GM19397 (cell line): ENCODE measurements around the gene MAP3K14.
"Not testable (repeated sequence)": the region's sequence is repeated elsewhere in the genome, so short reads cannot be mapped to it uniquely, and the experiment has no call there.

ENCODE experiments used
- ATAC-seq: cut with Tn5 transposase; IDR thresholded peaks from one replicate; pipeline ENCODE4 v1.9.1; 2021; ENCODE audit warnings: mild to moderate bottlenecking, moderate library complexity; ENCODE audit not compliant: unreplicated experiment

MAP3K14 gene

GRCh38 chr17:45302220-45302619, 14.6 kb downstream of the MAP3K14 start:
- not testable (repeated sequence) for ATAC-seq

- ATAC-seq = no peak
These were observed 15.1 kb downstream of the MAP3K14 start for GRCh38 chr17:45301674-45302073.

GRCh38 chr17:45300060-45300751, 16.6 kb downstream of the MAP3K14 start:
- ATAC-seq = no peak

DNA sequence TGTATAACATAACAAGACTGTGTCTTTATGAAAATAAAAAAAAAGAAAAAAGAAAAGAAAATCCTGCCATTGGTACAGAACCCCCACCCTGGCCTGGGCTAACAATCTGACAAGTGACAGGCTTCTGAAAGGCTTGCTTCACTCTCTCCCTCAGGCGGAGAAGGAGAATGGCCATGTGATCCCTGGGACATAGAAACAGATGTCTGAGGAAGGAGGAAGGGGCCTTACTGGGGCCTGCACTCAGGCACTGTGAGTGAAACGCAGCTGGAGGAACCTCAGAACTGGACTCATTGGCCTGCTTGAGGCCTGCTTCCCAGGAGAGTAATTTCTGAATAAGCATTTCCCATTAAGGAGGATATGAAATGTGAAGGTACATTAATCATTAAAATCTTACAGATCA, 17.5 kb downstream of the MAP3K14 start:
- ATAC-seq = no peak

DNA sequence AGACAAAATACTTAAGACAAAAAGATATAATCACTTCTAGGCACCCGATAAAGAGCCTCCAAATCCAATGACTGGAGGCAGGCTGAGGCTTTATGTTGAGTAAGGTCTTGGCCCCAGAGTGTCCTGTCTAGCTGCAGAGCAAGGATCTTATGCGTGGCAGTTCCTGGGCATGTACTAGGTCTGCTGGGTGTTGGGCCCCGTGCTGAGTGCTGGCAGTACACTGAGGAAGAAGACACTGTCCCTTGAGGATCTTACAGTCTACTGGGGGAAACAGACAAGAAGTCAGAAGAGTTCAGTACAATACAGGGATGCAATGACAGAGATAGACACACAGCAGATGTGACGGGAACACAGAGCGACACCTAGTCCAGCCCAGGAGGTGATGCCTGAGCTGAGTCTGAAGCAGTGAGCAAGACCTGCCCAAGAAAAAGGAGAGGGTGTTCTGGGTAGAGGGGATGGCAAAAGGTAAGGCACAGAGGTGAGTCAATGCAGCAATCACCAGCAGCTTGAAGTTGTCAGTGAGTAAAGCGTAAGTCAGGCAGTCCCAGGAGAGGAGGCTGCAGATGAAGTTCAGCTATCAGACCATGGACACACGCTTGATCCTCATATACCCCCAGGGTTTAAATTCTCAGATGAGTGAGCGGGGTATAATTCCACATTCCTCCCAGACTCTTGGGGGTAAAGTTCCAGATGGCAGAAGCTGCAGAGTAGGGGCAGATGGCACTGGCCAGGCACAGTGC, 18.1 kb downstream of the MAP3K14 start:
- no peak for ATAC-seq

DNA sequence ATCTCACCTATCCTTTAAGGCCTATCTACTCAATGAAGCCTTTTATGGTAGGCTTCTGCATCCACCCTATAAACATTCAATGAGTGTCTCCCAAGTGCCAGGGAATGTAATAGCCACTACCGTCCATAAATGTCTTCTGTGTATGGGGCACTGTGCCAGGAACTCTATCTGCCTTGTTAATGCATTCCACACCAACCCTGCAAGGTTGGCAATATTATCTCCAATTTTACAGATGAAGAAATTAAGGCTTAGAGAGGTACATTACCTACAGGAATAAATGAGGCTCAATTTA, 20.0 kb downstream of the MAP3K14 start:
- no peak for ATAC-seq

- no peak for ATAC-seq
These were observed 20.6 kb downstream of the MAP3K14 start for GRCh38 chr17:45296003-45296832.

- ATAC-seq = no peak
These were observed 22.3 kb downstream of the MAP3K14 start for GRCh38 chr17:45294506-45294905.

- no peak for ATAC-seq
These were observed 23.2 kb downstream of the MAP3K14 start for GRCh38 chr17:45293413-45294211.

DNA sequence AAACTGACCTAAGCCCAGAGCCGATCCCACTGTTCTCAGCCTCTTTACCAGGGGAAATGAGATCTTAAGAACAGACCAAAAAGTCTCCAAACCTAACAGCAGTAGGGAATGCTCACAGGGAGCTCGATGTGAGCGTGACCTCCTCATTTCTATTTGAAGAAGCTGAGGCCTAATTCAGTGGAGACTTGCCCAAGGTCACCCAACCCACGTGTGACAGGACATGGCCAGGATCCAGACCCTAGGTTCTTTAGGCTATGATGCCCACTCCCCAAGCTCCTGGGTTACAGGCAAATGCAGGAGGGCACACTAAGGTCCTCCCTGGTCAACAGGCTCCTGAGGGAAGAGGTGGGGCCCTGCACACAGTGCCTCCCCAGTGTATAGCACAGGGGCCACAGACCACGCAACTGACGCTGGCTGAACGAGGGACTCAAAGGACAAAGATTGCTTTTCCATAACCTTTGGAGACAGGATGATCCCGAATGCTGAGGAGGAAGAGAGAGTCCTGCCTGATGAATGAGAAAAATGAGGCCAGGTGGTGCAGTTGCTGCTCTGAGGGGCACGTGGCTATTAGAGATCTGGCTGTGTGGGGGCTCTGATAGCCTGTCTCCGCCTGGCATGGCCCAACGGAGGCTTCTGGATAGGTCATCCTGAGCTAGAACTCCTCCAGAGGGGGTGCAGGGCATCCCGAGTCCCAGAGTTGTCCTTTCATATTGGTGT, 24.0 kb downstream of the MAP3K14 start:
- no peak for ATAC-seq

DNA sequence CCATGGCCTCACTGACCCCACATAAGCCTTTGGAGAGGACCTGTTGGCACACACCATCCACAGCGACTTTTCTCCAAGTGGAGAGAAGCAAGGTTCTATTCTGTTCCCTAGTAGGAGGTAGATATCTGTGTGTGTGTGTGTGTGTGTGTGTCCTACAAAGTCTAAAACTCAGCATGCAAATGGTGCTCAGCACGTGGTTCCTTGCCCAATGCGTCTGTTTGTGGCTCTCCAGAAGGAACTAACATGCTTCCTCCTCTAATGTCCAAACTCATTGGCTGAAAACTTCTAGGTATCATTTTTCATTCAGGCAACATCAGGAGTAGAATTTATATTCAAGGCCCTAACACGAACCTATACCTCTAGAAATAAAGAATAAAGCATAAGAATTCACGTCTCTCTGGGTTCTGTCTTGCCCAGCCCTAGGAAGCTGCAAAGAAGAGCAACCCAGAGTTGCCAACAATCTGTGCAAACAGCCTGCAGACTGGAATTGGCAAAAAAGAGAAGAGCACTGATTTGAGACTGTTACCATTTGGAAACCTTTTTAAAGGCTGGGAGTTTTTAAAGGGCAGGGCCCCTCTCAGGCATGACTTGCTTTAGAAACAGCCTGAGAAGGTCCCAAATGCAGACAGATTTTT, 25.5 kb downstream of the MAP3K14 start:
- no peak for ATAC-seq

- no peak for ATAC-seq
These were observed 26.5 kb downstream of the MAP3K14 start for GRCh38 chr17:45290269-45290765.

GRCh38 chr17:45289301-45290268, 27.2 kb downstream of the MAP3K14 start:
- ATAC-seq = no peak

DNA sequence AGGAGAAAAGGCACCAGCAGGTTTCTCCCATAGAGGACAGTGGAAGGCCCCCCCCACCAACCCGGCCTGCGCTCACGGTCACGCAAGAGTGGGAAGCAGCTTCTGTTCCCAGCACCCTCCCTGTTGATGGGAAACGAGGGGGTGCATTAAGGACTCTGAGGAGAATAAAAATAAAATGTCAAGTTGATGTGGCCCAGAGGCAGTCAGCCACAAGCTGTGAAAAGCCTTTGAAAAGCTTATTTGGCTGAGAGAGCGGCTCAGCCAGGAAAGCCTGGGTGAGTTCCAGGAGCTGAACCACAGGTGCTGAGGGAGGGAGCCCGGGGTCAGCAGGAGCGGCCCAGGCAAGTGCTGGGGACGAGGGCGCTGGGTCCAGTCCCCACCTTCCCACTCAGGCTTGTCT, 28.0 kb downstream of the MAP3K14 start:
- no peak for ATAC-seq

DNA sequence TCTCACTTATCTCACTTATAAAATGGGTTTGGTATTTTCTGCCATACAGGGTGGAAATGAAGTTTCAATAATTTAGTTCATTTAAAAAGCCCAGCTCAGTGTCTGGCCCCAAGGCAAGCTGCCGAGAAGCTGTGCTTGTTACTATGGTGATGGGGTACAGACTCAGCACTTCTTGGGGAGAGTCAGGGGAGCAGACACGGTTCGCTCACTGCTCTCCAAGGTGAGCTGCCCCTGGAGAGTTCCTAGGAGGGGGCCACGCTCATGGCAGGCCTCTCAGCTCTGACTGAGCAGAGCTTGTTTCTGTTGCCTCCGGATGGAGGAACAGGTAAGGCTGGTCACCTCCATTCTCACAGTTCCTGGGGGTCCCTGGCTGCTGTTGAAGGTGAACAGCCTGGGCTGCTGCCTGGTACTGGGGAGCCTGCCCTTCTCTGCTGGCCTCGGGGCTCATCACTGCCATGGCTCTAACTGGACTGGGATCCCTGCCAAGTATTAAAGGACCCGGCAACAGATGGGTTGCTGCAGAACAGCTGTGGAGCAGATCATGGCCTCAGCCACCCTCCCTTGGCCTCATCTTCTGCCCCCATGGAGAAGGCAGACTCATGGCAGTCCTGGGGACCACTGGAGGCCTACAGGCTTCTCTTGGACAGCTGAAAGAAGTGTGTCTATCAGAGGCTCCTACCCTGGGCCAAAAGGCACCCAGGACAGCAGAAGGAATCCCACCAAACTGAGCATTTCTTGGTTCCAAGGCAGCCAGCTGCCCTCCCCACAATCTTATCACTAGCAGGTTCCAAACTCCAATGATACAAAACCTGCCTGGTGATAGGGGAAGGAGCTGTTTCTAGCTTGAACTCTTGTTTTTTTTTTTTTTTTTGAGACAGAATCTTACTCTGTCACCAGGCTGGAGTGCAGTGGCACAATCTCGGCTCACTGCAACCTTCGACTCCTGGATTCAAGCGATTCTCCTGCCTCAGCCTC, 29.0 kb downstream of the MAP3K14 start:
- ATAC-seq = no peak

GRCh38 chr17:45286286-45286685, 30.5 kb downstream of the MAP3K14 start:
- ATAC-seq = no peak
